Vagina (tissue), 2 donors: Measurements from ENCODE around the gene ASTN2. TPM values are rescaled to one million over a fixed set of nuclear protein-coding genes. Genes with fewer than 3 reads are reported as not detected.

Source experiments
- DNase-seq, 2 donors: peaks; one replicate each; pipeline ENCODE4 v3.0.0-alpha.2; 2017; ENCODE audit errors: extremely low spot score in 2 of 2
- H3K27ac ChIP-seq: fragments of 200-600 bp; sonication (generic); one replicate; pipeline ENCODE4 v1.5.1; 2019
- H3K27me3 ChIP-seq: fragments of 200-600 bp; sonication (generic); one replicate; pipeline ENCODE4 v1.5.1; 2019
- H3K36me3 ChIP-seq, 2 donors: fragments of 200-600 bp; sonication (generic); one replicate each; pipeline ENCODE4 v1.5.1; 2017 to 2019
- H3K4me1 ChIP-seq: fragments of 200-600 bp; sonication (generic); one replicate; pipeline ENCODE4 v1.5.1; 2019
- H3K4me3 ChIP-seq, 2 donors: fragments of 200-600 bp; sonication (generic); 1 replicate in 1 of 2; 2 replicates in 1 of 2; pipeline ENCODE4 v1.5.1; 2016 to 2019
- H3K9me3 ChIP-seq: fragments of 200-600 bp; sonication (generic); one replicate; pipeline ENCODE4 v1.5.1; 2019
- POLR2A ChIP-seq, 2 donors: fragments of 450-650 bp; IDR thresholded peaks; one replicate each; pipeline ENCODE4 v1.6.1; 2017; ENCODE audit warnings: antibody characterized with exemption in 2 of 2, mild to moderate bottlenecking in 2 of 2, moderate library complexity in 2 of 2
- POLR2AphosphoS5 ChIP-seq, 2 donors: sonication (generic); formaldehyde crosslinking; IDR thresholded peaks; one replicate each; pipeline ENCODE4 v1.9.0; 2017; ENCODE audit warnings: antibody characterized with exemption in 2 of 2, mild to moderate bottlenecking in 2 of 2, low read depth in 1 of 2; ENCODE audit not compliant: insufficient read depth in 1 of 2
- intact Hi-C: fragments of 100-400 bp; cut with DNase I; formaldehyde crosslinking; loops from one replicate; pipeline ENCODE4 v1.15.1; 2023
- total RNA-seq: library from RNA; depleted of rRNA; stranded (reverse); fragments of >200 nt; gene quantifications from one replicate; pipeline ENCODE4 v1.2.3, GENCODE V29; 2016
- TF ChIP-seq, protein P1 (sequence below), 3 experiments: fragments of 450-650 bp in 2 of 3; fragments of 200-600 bp in 1 of 3; sonication (generic) in 1 of 3; IDR thresholded peaks; one replicate each; pipeline ENCODE4 v1.5.1; 2017 to 2019; ENCODE audit warnings: antibody characterized with exemption in 3 of 3, mild to moderate bottlenecking in 2 of 3, moderate library complexity in 2 of 3

Gene ASTN2
- total RNA-seq, 1 donor from 2014 or later = 4.4 TPM

DNA sequence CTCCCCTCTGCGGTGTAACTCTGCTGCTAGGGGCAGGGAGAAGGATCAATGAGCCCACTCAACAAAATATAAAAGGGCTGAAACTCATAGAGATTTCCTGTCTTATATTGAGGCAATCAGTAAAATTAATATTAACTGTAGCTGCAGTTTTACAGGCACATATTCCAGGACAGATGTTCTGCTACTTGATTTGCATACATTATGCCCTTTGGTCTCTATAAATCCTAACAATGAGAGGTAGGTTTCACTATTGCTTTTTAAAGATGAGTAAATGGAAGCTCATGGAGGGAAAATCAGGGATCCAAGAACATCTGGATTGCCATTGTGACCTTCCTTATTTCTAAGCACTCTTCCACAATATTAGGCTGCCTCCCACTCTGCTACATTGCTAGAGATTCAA is 751.3 kb downstream of the ASTN2 start:
- no peaks in the 10 kb centered on the region for H3K27me3 ChIP-seq
- peaks cover 11% of the 10 kb centered on the region for H3K4me1 ChIP-seq
- TF ChIP-seq POLR2AphosphoS5 (IDR thresholded peaks at IDR 0.05; ENCODE audit: insufficient read depth in 1 of 2, low read depth in 1 of 2) (no peak), POLR2A (IDR thresholded peaks at IDR 0.05) (no peak)
- TF ChIP-seq, protein P1, sequence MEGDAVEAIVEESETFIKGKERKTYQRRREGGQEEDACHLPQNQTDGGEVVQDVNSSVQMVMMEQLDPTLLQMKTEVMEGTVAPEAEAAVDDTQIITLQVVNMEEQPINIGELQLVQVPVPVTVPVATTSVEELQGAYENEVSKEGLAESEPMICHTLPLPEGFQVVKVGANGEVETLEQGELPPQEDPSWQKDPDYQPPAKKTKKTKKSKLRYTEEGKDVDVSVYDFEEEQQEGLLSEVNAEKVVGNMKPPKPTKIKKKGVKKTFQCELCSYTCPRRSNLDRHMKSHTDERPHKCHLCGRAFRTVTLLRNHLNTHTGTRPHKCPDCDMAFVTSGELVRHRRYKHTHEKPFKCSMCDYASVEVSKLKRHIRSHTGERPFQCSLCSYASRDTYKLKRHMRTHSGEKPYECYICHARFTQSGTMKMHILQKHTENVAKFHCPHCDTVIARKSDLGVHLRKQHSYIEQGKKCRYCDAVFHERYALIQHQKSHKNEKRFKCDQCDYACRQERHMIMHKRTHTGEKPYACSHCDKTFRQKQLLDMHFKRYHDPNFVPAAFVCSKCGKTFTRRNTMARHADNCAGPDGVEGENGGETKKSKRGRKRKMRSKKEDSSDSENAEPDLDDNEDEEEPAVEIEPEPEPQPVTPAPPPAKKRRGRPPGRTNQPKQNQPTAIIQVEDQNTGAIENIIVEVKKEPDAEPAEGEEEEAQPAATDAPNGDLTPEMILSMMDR (IDR thresholded peaks at IDR 0.05) = no peak
- H3K4me3 ChIP-seq = no peak overlapping the region
- intact Hi-C loops = loop anchor here (10.0 kb wide), 2 partner anchors 509 to 1069 kb away; partner anchors contain the start of gene PAPPA
- H3K36me3 ChIP-seq = no peaks in the 10 kb centered on the region
- H3K27ac ChIP-seq = peak overlapping the region; percentile 73
- no peaks in the 10 kb centered on the region for H3K9me3 ChIP-seq
- DNase-seq = no peak

DNA sequence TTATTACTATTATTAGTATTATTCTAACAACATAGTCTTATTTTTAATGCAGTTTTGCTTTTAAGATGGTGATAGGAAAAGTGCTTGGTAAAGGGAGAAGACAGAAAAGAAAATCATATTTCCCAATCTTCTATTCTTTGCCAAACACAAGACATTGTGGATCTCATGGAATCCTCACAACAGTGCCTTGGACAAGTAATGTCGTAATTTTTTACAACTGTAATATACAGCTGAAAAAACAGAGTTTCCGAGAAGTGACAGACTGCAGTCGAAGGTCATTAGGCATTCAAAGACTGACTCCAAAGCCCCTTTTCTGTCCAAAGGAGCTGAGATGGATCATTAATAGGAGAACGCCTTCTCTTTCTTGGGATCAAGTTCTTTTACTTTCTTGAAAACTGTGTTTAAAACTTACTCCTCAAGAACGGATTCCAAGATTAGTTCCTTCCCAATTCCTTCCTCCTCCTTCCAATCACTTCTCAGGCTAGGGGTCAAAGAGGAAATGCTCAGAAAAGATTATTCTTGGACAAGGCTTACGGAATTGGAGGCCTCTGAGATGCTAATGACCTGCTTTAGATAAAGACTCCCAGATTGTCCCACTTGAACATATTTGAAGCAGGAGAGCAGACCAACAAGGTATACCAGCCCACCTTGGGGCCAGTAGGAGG is 752.1 kb downstream of the ASTN2 start:
- Histone ChIP-seq H3K27me3 (no peaks in the 10 kb centered on the region), H3K4me3 (no peak overlapping the region), H3K27ac (peak overlapping the region; percentile 73), H3K36me3 (no peaks in the 10 kb centered on the region), H3K4me1 (peaks cover 11% of the 10 kb centered on the region), H3K9me3 (no peaks in the 10 kb centered on the region)
- TF ChIP-seq, protein P1 (IDR thresholded peaks at IDR 0.05) = no peak
- TF ChIP-seq POLR2A (IDR thresholded peaks at IDR 0.05) = no peak
- TF ChIP-seq POLR2AphosphoS5 (IDR thresholded peaks at IDR 0.05; ENCODE audit: insufficient read depth in 1 of 2, low read depth in 1 of 2) = peak in 1 of 2 donors; percentile 37
- no peak for DNase-seq
- intact Hi-C loops = loop anchor here (10.0 kb wide), 2 partner anchors 508 to 1068 kb away; partner anchors contain the start of gene PAPPA

DNA sequence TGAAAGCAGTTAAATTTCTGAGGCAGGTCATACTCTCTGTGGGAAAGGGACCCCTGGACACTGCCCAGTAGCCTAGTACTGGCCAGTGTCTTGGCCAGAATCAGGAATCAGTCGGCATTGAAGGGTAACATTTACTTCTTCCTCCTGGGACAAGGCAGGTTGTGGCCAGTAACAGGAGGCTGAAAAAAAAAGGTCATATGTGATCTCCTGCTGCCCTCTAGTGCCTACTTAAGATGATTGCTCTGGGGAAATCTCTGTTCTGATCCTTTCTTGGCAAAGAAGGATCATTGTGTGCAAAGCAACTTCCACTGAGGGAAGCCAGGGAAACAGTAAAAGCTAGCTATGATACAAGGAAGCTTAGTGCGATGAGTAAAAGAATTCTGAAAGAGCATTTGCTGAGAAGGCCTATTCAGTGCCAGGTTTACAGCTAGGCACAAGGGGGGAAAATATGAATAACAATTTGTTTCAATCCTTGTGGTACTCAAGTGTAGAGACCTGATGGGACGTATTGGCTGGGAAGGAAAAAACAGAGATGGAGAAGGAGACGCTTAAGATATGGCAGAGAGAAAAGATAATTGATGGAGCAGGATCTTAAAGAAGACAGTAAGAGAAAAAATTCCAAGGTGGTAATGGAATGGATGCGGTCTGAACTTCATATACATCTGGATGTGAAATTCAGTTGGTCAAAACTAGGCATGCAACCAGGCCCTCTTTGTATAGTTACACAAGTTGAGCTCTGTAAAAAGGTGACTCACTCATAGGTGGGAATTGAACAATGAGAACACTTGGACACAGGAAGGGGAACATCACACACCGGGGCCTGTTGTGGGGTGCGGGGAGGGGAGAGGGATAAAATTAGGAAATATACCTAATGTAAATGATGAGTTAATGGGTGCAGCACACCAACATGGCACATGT is 753.6 kb downstream of the ASTN2 start:
- Histone ChIP-seq H3K27me3 (no peaks in the 10 kb centered on the region), H3K36me3 (no peaks in the 10 kb centered on the region), H3K9me3 (no peaks in the 10 kb centered on the region), H3K4me1 (peaks cover 20% of the 10 kb centered on the region), H3K27ac (no peak overlapping the region), H3K4me3 (no peak overlapping the region)
- DNase-seq = no peak
- intact Hi-C loops = loop anchor here (10.0 kb wide), 2 partner anchors 506 to 1066 kb away; partner anchors contain the start of gene PAPPA
- TF ChIP-seq, protein P1 (IDR thresholded peaks at IDR 0.05) = peak; percentile 21 to 64 (median 56)
- no peak for TF ChIP-seq POLR2AphosphoS5 (IDR thresholded peaks at IDR 0.05; ENCODE audit: insufficient read depth in 1 of 2, low read depth in 1 of 2)

DNA sequence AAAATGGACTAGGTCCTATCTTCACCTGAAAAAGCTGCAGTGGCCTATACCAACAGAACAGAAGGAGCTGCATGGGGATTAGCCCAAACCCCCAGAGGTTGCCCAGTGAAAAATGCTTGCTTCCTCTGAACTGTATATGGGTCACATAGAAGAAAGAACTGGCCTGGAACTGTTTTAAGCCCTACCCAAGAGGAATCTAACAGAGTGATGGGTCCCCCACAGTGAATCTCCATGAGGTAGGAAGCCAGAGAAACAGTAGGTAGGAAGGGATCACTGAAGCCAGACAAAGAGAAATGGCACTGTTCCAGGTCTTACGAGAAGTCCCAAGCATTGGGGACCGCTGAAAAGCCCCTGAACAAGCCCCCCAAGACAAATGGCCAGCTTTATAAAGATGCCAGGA is 756.6 kb downstream of the ASTN2 start:
- no peak overlapping the region for H3K27ac ChIP-seq
- no peak for TF ChIP-seq POLR2A (IDR thresholded peaks at IDR 0.05)
- no peaks in the 10 kb centered on the region for H3K9me3 ChIP-seq
- no peaks in the 10 kb centered on the region for H3K36me3 ChIP-seq
- intact Hi-C loops = no loop called here
- no peaks in the 10 kb centered on the region for H3K27me3 ChIP-seq
- no peak overlapping the region for H3K4me3 ChIP-seq
- peaks cover 13% of the 10 kb centered on the region for H3K4me1 ChIP-seq
- DNase-seq = no peak

DNA sequence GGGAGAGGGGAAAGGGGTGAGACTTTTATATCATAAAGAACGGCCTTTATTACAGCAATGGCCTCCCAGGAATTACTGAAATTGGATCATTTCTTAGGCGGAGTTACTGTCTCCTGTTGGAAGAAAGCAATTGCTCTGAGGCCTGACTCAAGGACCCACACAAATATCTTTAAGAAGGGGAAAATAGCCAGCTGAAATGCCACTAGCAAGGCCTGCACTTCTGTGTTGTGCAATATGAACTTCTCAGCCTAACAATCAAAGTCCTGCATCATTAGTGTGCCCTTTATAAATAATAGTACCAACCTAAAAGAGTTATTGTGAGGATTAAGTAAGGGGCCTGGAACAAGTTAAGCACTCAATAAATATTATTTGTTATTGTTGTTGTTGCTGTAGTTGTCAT is 757.9 kb downstream of the ASTN2 start:
- intact Hi-C loops = no loop called here
- peaks cover 10% of the 10 kb centered on the region for H3K4me1 ChIP-seq
- H3K4me3 ChIP-seq = no peak overlapping the region
- H3K27me3 ChIP-seq = no peaks in the 10 kb centered on the region
- H3K36me3 ChIP-seq = no peaks in the 10 kb centered on the region
- peak overlapping the region; percentile 27 for H3K27ac ChIP-seq
- no peaks in the 10 kb centered on the region for H3K9me3 ChIP-seq
- TF ChIP-seq POLR2A (IDR thresholded peaks at IDR 0.05) (no peak), POLR2AphosphoS5 (IDR thresholded peaks at IDR 0.05; ENCODE audit: insufficient read depth in 1 of 2, low read depth in 1 of 2) (no peak)
- TF ChIP-seq, protein P1 (IDR thresholded peaks at IDR 0.05) = no peak
- DNase-seq = no peak
